Heart left ventricle (tissue), 16 donors: ENCODE data around the gene RAB11FIP4. TPM values are rescaled to one million over a fixed set of nuclear protein-coding genes. Genes with fewer than 3 reads are reported as not detected.
A peak's percentile ranks its signal among the peaks of the same experiment; 100 is the strongest.

ENCODE experiments used
- ATAC-seq, 4 donors: fragments of 200-7000 bp; cut with Tn5 transposase; one replicate each; pipeline ENCODE4 v1.9.1; 2020 to 2022; ENCODE audit warnings: moderate library complexity in 4 of 4, mild to moderate bottlenecking in 3 of 4, moderate number of reproducible peaks in 1 of 4
- DNase-seq, 5 donors: peaks; one replicate each; pipeline ENCODE4 v3.0.0-alpha.2; 2020
- H3K27ac ChIP-seq, 12 donors: fragments of 200-600 bp; sonication (generic) in 4 of 12; one replicate each; pipeline versions ENCODE4 v1.5.0 to v1.8.0; 2016 to 2022; ENCODE audit warnings: mild to moderate bottlenecking in 2 of 12
- H3K27me3 ChIP-seq, 9 donors: fragments of 200-600 bp; sonication (generic) in 2 of 9; one replicate each; pipeline versions ENCODE4 v1.5.1 to v1.8.0; 2016 to 2022; ENCODE audit warnings: mild to moderate bottlenecking in 3 of 9
- H3K36me3 ChIP-seq, 9 donors: fragments of 200-600 bp; sonication (generic) in 2 of 9; one replicate each; pipeline versions ENCODE4 v1.5.0 to v1.8.0; 2018 to 2022; ENCODE audit warnings: mild to moderate bottlenecking in 2 of 9
- H3K4me1 ChIP-seq, 12 donors: fragments of 200-600 bp; sonication (generic) in 4 of 12; one replicate each; pipeline versions ENCODE4 v1.5.0 to v1.8.0; 2016 to 2022; ENCODE audit warnings: mild to moderate bottlenecking in 3 of 12
- H3K4me3 ChIP-seq, 12 donors: fragments of 200-600 bp; sonication (generic) in 4 of 12; one replicate each; pipeline versions ENCODE4 v1.5.0 to v1.8.0; 2017 to 2022; ENCODE audit warnings: mild to moderate bottlenecking in 9 of 12, moderate library complexity in 4 of 12
- H3K9me3 ChIP-seq, 12 donors: fragments of 200-600 bp; sonication (generic) in 4 of 12; one replicate each; pipeline versions ENCODE4 v1.5.0 to v1.8.0; 2016 to 2022; ENCODE audit warnings: mild to moderate bottlenecking in 1 of 12
- CTCF ChIP-seq, 12 donors: fragments of 200-600 bp; sonication (generic) in 4 of 12; IDR thresholded peaks; one replicate each; pipeline versions ENCODE4 v1.5.0 to v1.8.0; 2018 to 2022; ENCODE audit warnings: antibody characterized with exemption in 12 of 12, mild to moderate bottlenecking in 5 of 12
- POLR2A ChIP-seq, 2 donors: fragments of 450-650 bp; IDR thresholded peaks; one replicate each; pipeline ENCODE4 v1.6.1; 2017; ENCODE audit warnings: antibody characterized with exemption in 2 of 2, mild to moderate bottlenecking in 2 of 2, moderate library complexity in 2 of 2
- WGBS, 4 donors: extraction: QIAGEN DNeasy Blood & Tissue Kit in 2 of 4; methylation state at CpG; one replicate each; pipeline versions ENCODE4 v1.1.5 to v1.1.7; 2013 to 2018; 5-methylcytosine and 5-hydroxymethylcytosine counted together
- intact Hi-C, 10 donors: fragments of 100-400 bp; cut with DNase I; formaldehyde crosslinking; loops; one replicate each; pipeline versions ENCODE4 v1.11.1 to v1.14.2; 2022
- polyA plus RNA-seq, 2 donors: library from polyadenylated mRNA; stranded (reverse); fragments of 200-250 nt; gene quantifications; one replicate each; pipeline ENCODE4 v1.2.3, GENCODE V29; 2013
- total RNA-seq, 9 donors: library from RNA; depleted of rRNA in 2 of 9; stranded (reverse); fragments of >200 nt in 2 of 9; fragmentation: NEBNext Ultra II Directional in 3 of 9; extraction: Animal tissue kit (Norgen Biotek cat#: 25700) in 3 of 9; gene quantifications; one replicate each; pipeline versions ENCODE4 v1.1.0 to v1.2.4, GENCODE V29; 2016 to 2023
- donor health status: ischemic (EF 13 %, LVEDD 7.1; RV severe dilation, severe dysfunction).
- donor health status: healthy with polysubstance abuse.
- donor health status: DM: no; HTN: yes; CAD: no.
- donor health status: DM: no; HTN: no; CAD: no.
- donor health status: ischemic (EF 25% LVEDD 6.9; RV normal size, moderate dysfunction).
- donor health status: ischemic (EF 25% LVEDD 5.7; RV mildly dilated, moderate dysfunction).
- donor health status: healthy.
- donor health status: DM: yes; HTN: yes; CAD: no.
- donor health status: ischemic (EF 35%, LVEDD 5.7; RV mildly dilated, moderate dysfunction).
- donor health status: nonischemic (EF 11% LVEDD 7.7; RV severe dilation, severe dysfunction).
- donor health status: DM: yes; HTN: yes; CAD: no.
- donor health status: PGD.
- donor health status: ischemic (EF 29% LVEDD 5.4; RV normal size, mild dysfunction).
- donor health status: nonischemic (EF 23%, LVEDD 6.1; RV moderate dilation, normal function).

RAB11FIP4 gene
- total and polyA plus RNA-seq, 11 donors = 1.5 to 13.7 (median 8.3) TPM

- Histone ChIP-seq H3K9me3 (no peaks in the 10 kb centered on the region), H3K27me3 (no peaks in the 10 kb centered on the region), H3K27ac (no peak overlapping the region), H3K4me3 (no peak overlapping the region), H3K36me3 (no peaks in the 10 kb centered on the region), H3K4me1 (peaks cover 0 to 7% (median 3%) of the 10 kb centered on the region in 12 donors)
- intact Hi-C loops = loop anchor here in 1 of 10 donors (10.0 kb wide), 1 partner anchor 307 kb away; no protein-coding TSS in a partner anchor
- no peak for ATAC-seq
- no peak for DNase-seq
- TF ChIP-seq CTCF (IDR thresholded peaks at IDR 0.05) (no peak), POLR2A (IDR thresholded peaks at IDR 0.05) (no peak)
- 91 to 95% (median 93%) methylated on average over 7 of the region's 7 CpGs for WGBS, 4 donors
Measured at GRCh38 chr17:31538080-31538762, 146.7 kb downstream of the RAB11FIP4 start.

- H3K4me3 ChIP-seq = no peak overlapping the region
- no peak for ATAC-seq
- DNase-seq = no peak
- 93 to 96% (median 95%) methylated on average over 9 of the region's 9 CpGs for WGBS, 4 donors
- no peak overlapping the region for H3K27ac ChIP-seq
- no peaks in the 10 kb centered on the region for H3K27me3 ChIP-seq
- TF ChIP-seq CTCF (IDR thresholded peaks at IDR 0.05) (no peak), POLR2A (IDR thresholded peaks at IDR 0.05) (no peak)
- intact Hi-C loops = no loop called here
- no peaks in the 10 kb centered on the region for H3K4me1 ChIP-seq
- H3K9me3 ChIP-seq = no peaks in the 10 kb centered on the region
- no peaks in the 10 kb centered on the region for H3K36me3 ChIP-seq
Measured at GRCh38 chr17:31540602-31541307, 149.3 kb downstream of the RAB11FIP4 start.

- ATAC-seq = peak in 3 of 4 donors; percentile 32 to 64 (median 46)
Measured at GRCh38 chr17:31541559-31541958, 150.1 kb downstream of the RAB11FIP4 start.

More at GRCh38 chr17:31541559-31541958, 150.1 kb downstream of the RAB11FIP4 start:
- no peak overlapping the region for H3K4me3 ChIP-seq
- H3K27me3 ChIP-seq = no peaks in the 10 kb centered on the region
- intact Hi-C loops = no loop called here
- no peak overlapping the region for H3K27ac ChIP-seq
- no peaks in the 10 kb centered on the region for H3K4me1 ChIP-seq
- whole genome bisulfite sequencing, 4 donors = 69 to 77% (median 72%) methylated on average over 4 to 5 of the region's 5 CpGs
- TF ChIP-seq CTCF (IDR thresholded peaks at IDR 0.05) = peak in 2 of 12 donors; percentile 5 to 13
- no peak for TF ChIP-seq POLR2A (IDR thresholded peaks at IDR 0.05)
- H3K36me3 ChIP-seq = no peaks in the 10 kb centered on the region
- no peaks in the 10 kb centered on the region for H3K9me3 ChIP-seq
- peak in 1 of 5 donors; percentile 50 for DNase-seq
